ENCODE measurements around the gene ATG4A.

- no peak for TF ChIP-seq CTCF (IDR thresholded peaks at IDR 0.05; ENCODE audit: low read length)
- TF ChIP-seq EZH2 (IDR thresholded peaks at IDR 0.05; ENCODE audit: borderline replicate concordance, low read length) = no peak
These were observed 106.8 kb downstream of the ATG4A start for GRCh38 chrX:108198420-108198819.
